HepG2 (cell line): ENCODE results near the gene TRIM9. TPM values are rescaled to one million over a fixed set of nuclear protein-coding genes. Genes with fewer than 3 reads are reported as not detected.

ENCODE experiments used
- ATAC-seq: fragments of 200-7000 bp; cut with Tn5 transposase; 3 replicates; pipeline ENCODE4 v1.9.1; 2020; ENCODE audit warnings: mild to moderate bottlenecking, moderate library complexity
- BruUV-seq: library from RNA; stranded (reverse); fragments of 400-500 nt; replicated peaks from 2 replicates; lab custom pipeline; 2021; lab: Mats Ljungman, UMichigan
- CTCF ChIA-PET: fragments of 300-600 bp; formaldehyde crosslinking; extraction: SDS; loops from one replicate; lab custom pipeline; 2021; ENCODE audit warnings: low total read pairs, inconsistent platforms, low intra/inter-chr PET ratio; lab: Yijun Ruan, JAX
- POLR2A ChIA-PET: fragments of 350-600 bp; sonication (Branson Sonifier 250); formaldehyde crosslinking; loops from one replicate; lab custom pipeline; 2020; ENCODE audit warnings: antibody characterized with exemption, inconsistent platforms; lab: Yijun Ruan, JAX
- DNase-seq: peaks from one replicate; pipeline ENCODE4 v3.0.0-alpha.2; 2015; ENCODE audit warnings: low spot score
- FAIRE-seq: peaks from 3 replicates; lab custom pipeline; 2011; peaks lifted over from hg19 to GRCh38; lab: Jason Lieb, UNC
- H2AFZ ChIP-seq: one replicate; pipeline ENCODE4 v1.6.1; 2011; ENCODE audit warnings: low read length, inconsistent platforms
- H3K27ac ChIP-seq: fragments of 300-600 bp; 3 replicates; pipeline ENCODE4 v1.8.0; 2011; ENCODE audit warnings: mixed run types, mild to moderate bottlenecking, mixed read lengths, low read length, inconsistent platforms; ENCODE audit not compliant: insufficient read depth; ENCODE audit errors: extremely low read length
- H3K27me3 ChIP-seq, 2 experiments: fragments of 200-600 bp in 1 of 2; 2 replicates in 1 of 2; 3 replicates in 1 of 2; pipeline versions ENCODE4 v1.6.0 to v1.8.0; 2011; ENCODE audit warnings: low read length in 2 of 2, mild to moderate bottlenecking in 2 of 2, moderate library complexity in 2 of 2, inconsistent platforms in 1 of 2; ENCODE audit not compliant: insufficient read depth in 2 of 2, control insufficient read depth in 1 of 2
- H3K36me3 ChIP-seq, 2 experiments: fragments of 200-600 bp in 1 of 2; replicated peaks in 1 of 2; 2 replicates in 1 of 2; 3 replicates in 1 of 2; pipeline versions ENCODE4 v1.5.1 to v1.8.0; 2011; ENCODE audit warnings: low read length in 2 of 2, inconsistent platforms in 1 of 2; ENCODE audit not compliant: insufficient read depth in 2 of 2, control insufficient read depth in 1 of 2
- H3K4me1 ChIP-seq: 2 replicates; pipeline ENCODE4 v1.5.1; 2012; ENCODE audit warnings: low read length, inconsistent platforms; ENCODE audit not compliant: insufficient read depth
- H3K4me2 ChIP-seq: 2 replicates; pipeline ENCODE4 v1.6.0; 2011; ENCODE audit warnings: low read depth, low read length, inconsistent platforms
- H3K4me3 ChIP-seq, 3 experiments: fragments of 200-600 bp in 1 of 3; sonication (generic), shearing (Covaris generic) in 1 of 3; replicated peaks in 1 of 3; 2 replicates each; pipeline ENCODE4 v1.5.1; 2011 to 2016; ENCODE audit warnings: low read length in 3 of 3, inconsistent platforms in 2 of 3, low read depth in 2 of 3, mild to moderate bottlenecking in 2 of 3, control low read depth in 1 of 3, mixed read lengths in 1 of 3; ENCODE audit not compliant: insufficient read depth in 1 of 3
- H3K79me2 ChIP-seq: one replicate; pipeline ENCODE4 v1.6.1; 2011; ENCODE audit warnings: low read length, inconsistent platforms; ENCODE audit not compliant: insufficient read depth
- H3K9ac ChIP-seq: 2 replicates; pipeline ENCODE4 v1.6.0; 2011; ENCODE audit warnings: mild to moderate bottlenecking, low read depth, low read length, inconsistent platforms; ENCODE audit not compliant: insufficient read depth
- H3K9me3 ChIP-seq: 2 replicates; pipeline ENCODE4 v1.5.1; 2012; ENCODE audit warnings: mild to moderate bottlenecking, low read length
- H4K20me1 ChIP-seq: 2 replicates; pipeline ENCODE4 v1.6.0; 2011; ENCODE audit warnings: inconsistent platforms, mild to moderate bottlenecking, low read length, moderate library complexity; ENCODE audit not compliant: insufficient read depth
- ARID2 ChIP-seq: sonication (generic); formaldehyde crosslinking; IDR thresholded peaks from 2 replicates; pipeline ENCODE4 v1.8.1; 2022; ENCODE audit warnings: mild to moderate bottlenecking, missing genetic modification reagents, borderline replicate concordance
- EED ChIP-seq: sonication (generic); formaldehyde crosslinking; IDR thresholded peaks from 2 replicates; pipeline ENCODE4 v1.5.0; 2020; ENCODE audit warnings: mild to moderate bottlenecking, missing genetic modification reagents
- FOXM1 ChIP-seq: sonication (generic); formaldehyde crosslinking; IDR thresholded peaks from 2 replicates; pipeline ENCODE4 v1.5.0; 2020; ENCODE audit warnings: missing genetic modification reagents
- SMAD9 ChIP-seq: sonication (generic); formaldehyde crosslinking; IDR thresholded peaks from 2 replicates; pipeline ENCODE4 v1.5.1; 2020; ENCODE audit warnings: mild to moderate bottlenecking, missing genetic modification reagents
- ZFP90 ChIP-seq: sonication (generic); formaldehyde crosslinking; IDR thresholded peaks from 2 replicates; pipeline ENCODE4 v1.8.0; 2022; ENCODE audit warnings: missing genetic modification reagents, mild to moderate bottlenecking, inconsistent platforms, borderline replicate concordance
- ZNF547 ChIP-seq: sonication (generic); formaldehyde crosslinking; IDR thresholded peaks from 2 replicates; pipeline ENCODE4 v1.5.1; 2020; ENCODE audit warnings: mild to moderate bottlenecking, missing genetic modification reagents
- ZNF619 ChIP-seq: sonication (generic); formaldehyde crosslinking; IDR thresholded peaks from 2 replicates; pipeline ENCODE4 v1.4.0; 2020; ENCODE audit warnings: mild to moderate bottlenecking, missing genetic modification reagents
- ZNF761 ChIP-seq: sonication (generic); formaldehyde crosslinking; conservative IDR thresholded peaks from 2 replicates; pipeline ENCODE4 v1.4.0; 2020; ENCODE audit warnings: mild to moderate bottlenecking, missing genetic modification reagents
- ZSCAN9 ChIP-seq: IDR thresholded peaks from 2 replicates; pipeline ENCODE4 v1.6.1; 2016; ENCODE audit warnings: borderline replicate concordance
- WGBS: methylation state at CpG from one replicate; pipeline ENCODE4 v1.1.6; 2017; ENCODE audit warnings: low lambda C conversion rate; 5-methylcytosine and 5-hydroxymethylcytosine counted together
- in situ Hi-C: cut with HindIII; loops from 2 replicates; pipeline ENCODE4 v1.10.0; 2017; ENCODE audit warnings: low pct_unique_long_range_greater_than_20kb; ENCODE audit not compliant: extremely low pct_ligation_motif_present
- intact Hi-C: fragments of 100-400 bp; cut with micrococcal nuclease; formaldehyde crosslinking; loops from one replicate; pipeline ENCODE4 v1.10.0; 2022; ENCODE audit not compliant: unreplicated experiment
- polyA plus RNA-seq, 8 experiments: library from polyadenylated mRNA; depleted of rRNA in 3 of 8; stranded (reverse) in 7 of 8; unstranded in 1 of 8; fragments of >200 nt; fragmentation: Illumina TruSeq in 4 of 8; extraction: Trizol in 4 of 8; gene quantifications; 2 replicates each; pipeline versions ENCODE4 v1.2.1 to v1.2.3, GENCODE V29; 2011 to 2016; ENCODE audit warnings: low read depth in 4 of 8, missing spikeins in 1 of 8, mixed read lengths in 1 of 8; ENCODE audit not compliant: insufficient read depth in 1 of 8
- total RNA-seq, 5 experiments: library from RNA; depleted of rRNA; stranded (reverse); fragments of >200 nt; fragmentation: Illumina TruSeq; extraction: Trizol; gene quantifications; 2 replicates each; pipeline ENCODE4 v1.2.3, GENCODE V29; 2016; ENCODE audit warnings: low read depth in 1 of 5
- TF ChIP-seq, protein P1 (sequence below): sonication (generic); formaldehyde crosslinking; IDR thresholded peaks from 2 replicates; pipeline ENCODE4 v1.4.0; 2020; ENCODE audit warnings: missing genetic modification reagents
- TF ChIP-seq, protein P2 (sequence below): sonication (generic); formaldehyde crosslinking; conservative IDR thresholded peaks from 2 replicates; pipeline ENCODE4 v1.4.0; 2020; ENCODE audit warnings: missing genetic modification reagents

Gene TRIM9
- total and polyA plus RNA-seq, 2 of the 13 experiments (the other 11 are each of a cell fraction or from before 2014, with no cell fraction given) = 0.04 to 0.07 TPM

DNA sequence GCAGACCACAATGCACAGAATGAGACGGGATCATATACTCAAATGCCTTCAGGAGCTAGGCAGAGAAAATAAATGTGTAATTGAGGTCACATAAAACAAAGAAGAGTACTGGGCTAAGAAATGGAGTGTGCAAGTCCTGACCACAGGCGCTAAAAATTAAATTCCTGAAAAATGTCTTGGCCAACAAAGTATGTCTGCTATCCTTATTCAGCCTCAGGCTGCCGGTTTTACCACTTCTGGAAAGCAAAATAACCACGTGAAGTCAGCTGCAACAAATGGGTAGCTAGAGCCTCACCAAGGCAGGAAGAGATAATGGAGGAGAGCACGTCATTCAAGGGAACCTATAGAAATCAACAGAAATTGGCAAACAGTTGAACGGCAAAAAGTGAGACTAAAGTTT lies 153.8 kb downstream of the TRIM9 start:
- ChIA-PET CTCF (no interaction called here), POLR2A (no interaction called here)
- Histone ChIP-seq H3K4me3 (no peak overlapping the region), H4K20me1 (0 out of 2 replicates have a peak, but pooled peaks cover 8% of the 10 kb centered on the region), H3K36me3 (peaks cover 3 to 9% of the 10 kb centered on the region in 2 experiments; a peak in 2 of 5 replicates), H3K4me1 (peaks cover 57% of the 10 kb centered on the region), H3K9me3 (no peaks in the 10 kb centered on the region), H3K79me2 (peaks cover 41% of the 10 kb centered on the region), H2AFZ (no peak overlapping the region), H3K27ac (peak overlapping the region; percentile 11), H3K4me2 (peak overlapping the region; percentile 36), H3K27me3 (no peaks in the 10 kb centered on the region), H3K9ac (no peak overlapping the region)
- DNase-seq (no peak), ATAC-seq (no peak), FAIRE-seq (no peak)
- no TSS peak for BruUV-seq
- in situ Hi-C loops = no loop called here
- WGBS = 79% methylated on average over 6 of the region's 6 CpGs
- intact Hi-C loops = loop anchor here (10.0 kb wide), 1 partner anchor 326 kb away; no protein-coding TSS in a partner anchor
- TF ChIP-seq ZFP90 (CRISPR knock-in tag) (no peak), EED (no peak), ZNF619 (CRISPR knock-in tag) (no peak), ZSCAN9 (CRISPR knock-in tag) (no peak), SMAD9 (CRISPR knock-in tag) (no peak), ZNF547 (no peak), ZNF761 (CRISPR knock-in tag) (no peak), ARID2 (CRISPR knock-in tag) (no peak), FOXM1 (CRISPR knock-in tag) (no peak)
- TF ChIP-seq, protein P1, sequence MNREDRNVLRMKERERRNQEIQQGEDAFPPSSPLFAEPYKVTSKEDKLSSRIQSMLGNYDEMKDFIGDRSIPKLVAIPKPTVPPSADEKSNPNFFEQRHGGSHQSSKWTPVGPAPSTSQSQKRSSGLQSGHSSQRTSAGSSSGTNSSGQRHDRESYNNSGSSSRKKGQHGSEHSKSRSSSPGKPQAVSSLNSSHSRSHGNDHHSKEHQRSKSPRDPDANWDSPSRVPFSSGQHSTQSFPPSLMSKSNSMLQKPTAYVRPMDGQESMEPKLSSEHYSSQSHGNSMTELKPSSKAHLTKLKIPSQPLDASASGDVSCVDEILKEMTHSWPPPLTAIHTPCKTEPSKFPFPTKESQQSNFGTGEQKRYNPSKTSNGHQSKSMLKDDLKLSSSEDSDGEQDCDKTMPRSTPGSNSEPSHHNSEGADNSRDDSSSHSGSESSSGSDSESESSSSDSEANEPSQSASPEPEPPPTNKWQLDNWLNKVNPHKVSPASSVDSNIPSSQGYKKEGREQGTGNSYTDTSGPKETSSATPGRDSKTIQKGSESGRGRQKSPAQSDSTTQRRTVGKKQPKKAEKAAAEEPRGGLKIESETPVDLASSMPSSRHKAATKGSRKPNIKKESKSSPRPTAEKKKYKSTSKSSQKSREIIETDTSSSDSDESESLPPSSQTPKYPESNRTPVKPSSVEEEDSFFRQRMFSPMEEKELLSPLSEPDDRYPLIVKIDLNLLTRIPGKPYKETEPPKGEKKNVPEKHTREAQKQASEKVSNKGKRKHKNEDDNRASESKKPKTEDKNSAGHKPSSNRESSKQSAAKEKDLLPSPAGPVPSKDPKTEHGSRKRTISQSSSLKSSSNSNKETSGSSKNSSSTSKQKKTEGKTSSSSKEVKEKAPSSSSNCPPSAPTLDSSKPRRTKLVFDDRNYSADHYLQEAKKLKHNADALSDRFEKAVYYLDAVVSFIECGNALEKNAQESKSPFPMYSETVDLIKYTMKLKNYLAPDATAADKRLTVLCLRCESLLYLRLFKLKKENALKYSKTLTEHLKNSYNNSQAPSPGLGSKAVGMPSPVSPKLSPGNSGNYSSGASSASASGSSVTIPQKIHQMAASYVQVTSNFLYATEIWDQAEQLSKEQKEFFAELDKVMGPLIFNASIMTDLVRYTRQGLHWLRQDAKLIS (CRISPR knock-in tag) = no peak
- TF ChIP-seq, protein P2, sequence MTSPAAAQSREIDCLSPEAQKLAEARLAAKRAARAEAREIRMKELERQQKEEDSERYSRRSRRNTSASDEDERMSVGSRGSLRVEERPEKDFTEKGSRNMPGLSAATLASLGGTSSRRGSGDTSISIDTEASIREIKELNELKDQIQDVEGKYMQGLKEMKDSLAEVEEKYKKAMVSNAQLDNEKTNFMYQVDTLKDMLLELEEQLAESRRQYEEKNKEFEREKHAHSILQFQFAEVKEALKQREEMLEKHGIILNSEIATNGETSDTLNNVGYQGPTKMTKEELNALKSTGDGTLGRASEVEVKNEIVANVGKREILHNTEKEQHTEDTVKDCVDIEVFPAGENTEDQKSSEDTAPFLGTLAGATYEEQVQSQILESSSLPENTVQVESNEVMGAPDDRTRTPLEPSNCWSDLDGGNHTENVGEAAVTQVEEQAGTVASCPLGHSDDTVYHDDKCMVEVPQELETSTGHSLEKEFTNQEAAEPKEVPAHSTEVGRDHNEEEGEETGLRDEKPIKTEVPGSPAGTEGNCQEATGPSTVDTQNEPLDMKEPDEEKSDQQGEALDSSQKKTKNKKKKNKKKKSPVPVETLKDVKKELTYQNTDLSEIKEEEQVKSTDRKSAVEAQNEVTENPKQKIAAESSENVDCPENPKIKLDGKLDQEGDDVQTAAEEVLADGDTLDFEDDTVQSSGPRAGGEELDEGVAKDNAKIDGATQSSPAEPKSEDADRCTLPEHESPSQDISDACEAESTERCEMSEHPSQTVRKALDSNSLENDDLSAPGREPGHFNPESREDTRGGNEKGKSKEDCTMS (CRISPR knock-in tag) = no peak
- TF ChIP-seq, all 625 proteins: peak for 0
